GM19193 (cell line): Measurements from ENCODE around the gene ADGRD1.

Experiments used
- POLR2A ChIP-seq: IDR thresholded peaks from 4 replicates; pipeline ENCODE4 v1.6.1; 2011; ENCODE audit not compliant: insufficient read depth, insufficient read length; ENCODE audit errors: extremely low read depth

ADGRD1 gene

DNA sequence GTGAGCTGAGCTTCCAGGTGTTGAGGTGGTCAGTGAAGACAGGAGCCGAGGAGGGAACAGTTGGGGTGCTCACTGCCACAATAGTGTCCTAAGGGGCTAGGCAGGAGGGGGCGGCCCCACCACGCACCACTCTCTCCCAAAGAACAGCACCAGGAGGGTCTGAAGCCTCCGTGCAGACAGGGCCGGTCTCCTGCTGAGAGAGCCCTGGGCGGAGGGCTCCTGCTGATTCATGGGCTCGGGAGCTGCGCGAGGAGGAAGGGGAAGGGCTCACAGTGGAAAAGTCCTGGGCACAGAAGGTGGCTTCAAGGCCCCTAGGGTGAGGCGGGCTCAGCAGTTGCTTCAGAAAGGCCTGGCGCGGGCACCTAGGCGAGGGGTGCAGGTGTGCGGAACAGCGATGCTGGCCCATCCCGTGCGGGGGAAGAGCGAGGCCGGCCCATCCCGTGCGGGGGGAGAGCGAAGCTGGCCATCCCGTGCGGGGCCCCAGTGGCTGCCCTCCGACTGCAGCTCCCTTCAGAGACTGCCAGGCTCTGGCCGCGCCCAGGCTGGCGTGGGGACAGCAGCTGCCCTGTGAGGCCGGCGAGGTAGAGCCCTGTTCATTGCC is 176.7 kb downstream of the ADGRD1 start:
- TF ChIP-seq POLR2A: no peak

DNA sequence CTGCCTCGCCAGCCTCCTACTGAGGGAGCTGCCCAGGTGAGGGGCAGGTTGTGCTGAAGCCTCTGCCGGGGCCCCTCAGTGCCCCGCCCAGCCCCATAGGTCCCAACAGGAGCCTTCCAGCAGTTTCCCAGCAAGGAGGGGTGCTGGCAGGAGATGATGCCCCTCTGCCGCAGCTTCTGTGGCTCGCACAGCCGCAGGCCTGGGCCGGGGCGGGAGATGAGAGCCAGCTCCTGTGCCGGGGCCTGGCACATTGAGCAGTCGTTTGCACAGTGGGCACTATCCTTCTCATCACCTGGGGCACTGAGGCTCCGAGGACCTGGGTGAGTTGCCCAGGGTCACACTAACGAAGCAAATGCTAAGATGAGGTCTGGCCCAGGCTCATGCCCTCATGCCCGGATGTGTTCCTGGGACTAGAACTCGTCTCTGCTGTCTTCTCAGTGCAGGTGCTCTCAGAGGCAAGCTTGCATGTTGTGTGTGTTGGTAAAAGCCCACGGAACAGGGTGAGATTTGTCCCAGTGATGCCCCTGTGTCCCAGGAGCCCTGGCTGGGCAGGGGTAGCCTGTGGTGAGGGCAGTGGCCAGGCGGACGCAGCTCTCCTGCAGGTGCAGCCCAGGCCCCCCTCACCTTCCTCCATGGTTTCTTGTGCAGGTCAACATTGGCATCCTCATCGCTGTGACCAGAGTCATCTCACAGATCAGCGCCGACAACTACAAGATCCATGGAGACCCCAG is 177.5 kb downstream of the ADGRD1 start:
- no peak for TF ChIP-seq POLR2A

DNA sequence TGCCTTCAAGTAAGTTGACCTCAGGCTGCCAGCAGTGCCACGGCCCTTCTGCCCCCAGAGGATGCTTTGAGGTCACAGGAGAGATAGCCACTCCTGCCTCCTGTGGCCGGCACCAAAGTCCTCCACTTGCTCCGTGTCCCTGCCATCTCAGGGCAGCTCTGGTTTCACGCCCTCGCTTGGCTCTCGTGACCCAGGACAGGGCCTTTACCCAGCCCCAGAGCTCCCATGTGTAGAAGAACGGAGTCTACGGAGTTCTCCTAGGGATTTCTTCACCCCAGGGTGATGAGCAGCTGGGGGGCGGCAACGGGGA is 178.1 kb downstream of the ADGRD1 start:
- TF ChIP-seq POLR2A: no peak

DNA sequence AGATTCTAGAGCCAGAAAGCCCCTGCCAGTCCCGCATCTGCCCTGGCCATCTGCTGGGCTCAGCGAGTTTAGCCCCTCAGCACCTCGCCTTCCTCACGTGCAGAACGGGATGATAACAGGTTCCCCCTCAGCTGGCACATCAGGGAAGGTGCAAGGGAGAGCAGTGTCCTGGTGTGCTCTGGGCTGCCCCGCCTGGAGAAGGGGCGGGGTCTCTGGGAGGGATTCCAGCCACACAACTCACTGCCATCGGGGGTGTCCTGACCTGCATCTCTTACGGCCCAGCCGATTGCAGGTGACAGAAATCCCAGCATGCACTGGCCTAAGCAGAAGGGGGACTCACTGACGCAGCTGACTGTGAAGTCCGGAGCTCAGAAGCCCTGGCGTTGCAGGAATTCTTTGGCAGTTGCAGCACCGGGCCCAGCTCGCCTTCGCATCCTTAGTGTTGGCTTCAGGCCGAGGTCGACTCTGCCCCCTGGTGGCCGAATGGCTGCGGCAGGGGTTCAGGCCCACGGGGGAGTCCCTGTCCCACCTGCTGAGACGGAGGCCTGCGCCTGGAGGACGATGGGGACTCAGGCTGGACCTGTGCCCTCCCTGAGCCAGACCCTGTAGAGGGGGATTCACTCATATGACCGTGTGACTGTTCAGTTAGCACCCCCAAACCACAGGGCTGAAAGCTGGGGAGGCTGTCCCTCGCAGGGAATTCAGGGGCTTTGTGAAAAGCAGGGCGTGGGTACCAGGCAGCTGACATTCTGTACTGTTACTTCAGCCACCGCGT is 178.6 kb downstream of the ADGRD1 start:
- TF ChIP-seq POLR2A: no peak

- no peak for TF ChIP-seq POLR2A
Measured at GRCh38 chr12:131133015-131133905, 179.6 kb downstream of the ADGRD1 start.

GRCh38 chr12:131133994-131134393 is 180.3 kb downstream of the ADGRD1 start:
- TF ChIP-seq POLR2A: no peak

- no peak for TF ChIP-seq POLR2A
Measured at GRCh38 chr12:131134523-131135310, 181.0 kb downstream of the ADGRD1 start.

DNA sequence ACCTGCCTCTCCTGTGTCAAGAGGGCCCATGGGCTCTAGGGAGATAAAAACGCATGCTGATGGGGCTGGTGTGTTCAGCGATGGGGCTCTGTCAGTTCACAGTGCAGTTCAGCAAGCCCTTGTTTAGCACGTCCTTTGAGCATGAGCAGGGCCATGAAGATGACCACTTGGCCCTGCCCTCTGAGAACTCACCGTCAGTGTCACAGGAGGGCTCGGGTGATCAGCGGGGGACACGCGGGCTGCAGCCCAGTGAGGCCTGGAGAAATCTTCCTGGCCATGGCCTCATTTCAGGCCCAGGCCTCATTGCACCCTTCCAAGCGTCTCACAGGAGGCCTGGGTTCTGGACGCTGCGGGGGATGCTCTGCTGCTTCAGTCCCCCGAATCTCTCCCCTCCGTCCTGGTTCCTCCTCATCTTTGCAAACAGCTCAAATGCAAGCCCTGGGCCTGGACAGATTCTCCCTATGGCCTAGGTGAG is 181.6 kb downstream of the ADGRD1 start:
- TF ChIP-seq POLR2A: no peak

DNA sequence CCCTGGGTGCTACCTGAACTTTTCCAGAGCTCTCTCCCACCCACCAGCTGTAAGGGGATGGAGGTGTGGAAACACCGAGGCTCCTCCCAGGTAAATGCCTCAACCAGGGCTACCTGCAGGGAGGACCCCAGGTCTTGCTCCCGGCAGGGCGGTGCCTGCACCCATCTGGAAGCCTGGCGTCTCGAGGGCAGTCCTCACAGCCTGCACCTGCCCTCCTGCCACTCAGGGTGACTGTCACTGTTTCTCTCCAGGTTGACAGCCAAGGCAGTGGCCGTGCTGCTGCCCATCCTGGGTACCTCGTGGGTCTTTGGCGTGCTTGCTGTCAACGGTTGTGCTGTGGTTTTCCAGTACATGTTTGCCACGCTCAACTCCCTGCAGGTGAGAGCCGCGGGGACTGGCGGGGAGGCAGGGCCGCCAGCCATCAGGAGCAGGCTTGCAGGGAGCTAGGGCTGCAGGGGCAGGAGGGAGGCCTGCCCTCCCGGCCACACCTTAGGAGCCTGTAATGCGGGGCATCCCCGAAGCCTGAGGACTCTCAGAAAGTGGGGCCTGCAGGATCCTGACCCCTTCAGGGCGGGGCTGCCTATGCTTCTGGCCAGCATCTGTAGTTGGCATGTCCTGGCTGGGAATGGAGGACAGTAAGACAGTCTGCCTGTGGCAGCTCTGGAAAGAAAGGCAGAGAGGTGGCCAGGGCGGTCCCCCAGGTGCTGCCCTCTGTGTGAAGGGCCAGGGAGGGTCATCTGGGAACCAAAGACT is 182.3 kb downstream of the ADGRD1 start:
- TF ChIP-seq POLR2A: no peak

- no peak for TF ChIP-seq POLR2A
Measured at GRCh38 chr12:131136539-131136872, 182.8 kb downstream of the ADGRD1 start.

- no peak for TF ChIP-seq POLR2A
Measured at GRCh38 chr12:131137009-131137835, 183.5 kb downstream of the ADGRD1 start.

- no peak for TF ChIP-seq POLR2A
Measured at GRCh38 chr12:131137836-131138637, 184.3 kb downstream of the ADGRD1 start.

DNA sequence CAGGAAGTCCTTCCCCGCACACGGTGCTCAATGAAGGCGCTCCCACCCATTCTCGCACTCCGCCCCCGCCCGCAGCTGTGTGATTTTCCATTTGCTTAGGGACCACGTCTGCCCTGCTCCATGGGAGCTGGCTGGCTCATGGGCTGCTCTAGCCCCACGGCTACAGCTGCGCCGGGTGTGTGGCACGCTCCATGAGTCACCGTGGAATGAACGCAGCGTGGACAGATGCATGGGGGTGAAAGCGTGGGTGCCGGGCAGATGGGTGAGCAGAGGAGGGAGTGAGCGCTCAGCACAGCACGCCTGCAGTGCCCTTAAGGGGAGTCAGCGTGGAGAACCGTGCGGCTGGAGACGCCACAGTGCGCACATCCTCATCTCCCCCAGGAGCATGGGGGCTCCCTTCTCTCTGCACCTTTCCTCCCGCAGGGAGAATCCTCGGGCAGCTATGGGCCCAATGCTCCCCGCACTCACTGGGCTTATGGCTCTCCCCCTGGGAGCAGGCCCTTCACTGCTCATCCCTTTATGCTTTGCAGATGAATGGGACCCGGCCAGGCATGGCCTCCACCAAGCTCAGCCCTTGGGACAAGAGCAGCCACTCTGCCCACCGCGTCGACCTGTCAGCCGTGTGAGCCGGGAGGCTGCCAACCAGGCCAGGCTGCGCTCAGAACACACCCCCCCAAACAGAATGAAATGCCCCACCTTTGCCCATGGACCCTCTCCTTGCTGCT is 185.1 kb downstream of the ADGRD1 start:
- TF ChIP-seq POLR2A: no peak
